ENCODE data around the gene VSX2.

Gene VSX2

DNA sequence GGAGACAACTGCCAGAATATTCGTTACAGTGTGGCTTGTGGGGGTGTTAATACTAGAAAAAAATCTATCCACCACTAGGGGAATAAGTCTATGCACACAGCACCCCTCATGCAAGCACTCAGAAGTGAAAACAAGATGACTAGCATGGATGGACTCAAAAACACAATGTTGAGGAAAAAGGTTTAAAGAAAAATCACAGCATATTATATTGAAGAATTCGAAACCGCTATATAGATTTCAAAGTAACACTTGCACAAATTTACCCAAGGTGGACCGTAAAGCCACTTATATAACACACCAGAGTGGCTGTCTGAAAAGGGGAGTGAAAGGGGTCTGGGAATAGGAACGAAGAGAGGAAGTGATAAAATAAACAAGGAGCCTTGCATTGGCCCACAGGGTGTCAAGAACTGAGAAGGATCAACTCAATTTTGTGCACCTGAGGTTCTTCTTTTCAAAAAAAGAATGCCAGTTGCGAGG lies 62.9 kb downstream of the VSX2 start:
- DNase-seq (ENCODE audit: low read depth in 2 of 2), result no peak

DNA sequence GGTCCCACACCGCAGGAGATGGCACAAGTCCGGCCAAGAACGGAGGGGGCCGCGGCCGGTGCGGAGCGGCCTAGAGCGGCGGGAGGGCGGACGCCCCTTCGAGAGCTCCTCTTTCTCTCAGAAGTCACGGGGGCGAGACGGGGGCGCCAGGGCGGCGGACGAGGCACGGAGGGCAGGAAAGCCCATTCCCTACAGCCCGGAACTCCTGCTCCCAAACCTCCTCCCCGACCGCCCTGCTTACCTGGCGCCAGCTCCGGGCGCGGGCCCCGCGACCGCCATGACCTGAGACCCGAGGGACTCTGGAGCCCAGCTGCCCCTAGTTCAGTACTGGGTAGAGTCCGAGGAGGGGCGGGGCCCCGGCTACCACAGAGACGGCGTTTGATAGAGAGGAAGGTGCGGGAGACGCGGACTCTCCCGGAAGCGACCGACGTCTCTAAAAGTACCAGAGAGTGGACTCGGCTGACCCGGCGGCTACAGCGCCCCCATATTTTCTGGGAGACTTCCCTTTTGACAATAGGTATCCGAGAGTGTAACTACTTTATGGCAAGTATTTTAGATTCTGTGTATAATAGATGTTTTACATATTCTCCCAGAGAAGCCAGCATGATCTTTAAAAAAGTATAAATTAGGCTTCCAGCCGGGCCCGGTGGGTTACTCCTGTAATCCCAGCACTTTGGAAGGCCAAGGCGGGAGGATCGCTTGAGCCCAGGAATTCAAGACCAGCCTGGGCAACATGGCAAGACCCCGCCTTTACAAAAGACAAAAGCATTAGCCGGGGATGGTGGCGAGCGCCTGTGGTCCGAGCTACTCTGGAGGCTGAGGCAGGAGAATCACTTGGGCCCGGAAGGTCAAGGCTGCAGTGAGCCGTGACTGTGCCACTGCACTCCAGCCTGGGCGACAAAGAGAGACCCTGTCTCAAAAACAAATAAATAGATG lies 63.7 kb downstream of the VSX2 start, which contains the start of gene ABCD4:
TSS of gene ABCD4 (minus strand) at position 301 of the 936 bp plus-strand sequence. CDS start at position 279, 22 bp downstream.
- DNase-seq (ENCODE audit: low read depth in 2 of 2), result peak; percentile 83 to 87

DNA sequence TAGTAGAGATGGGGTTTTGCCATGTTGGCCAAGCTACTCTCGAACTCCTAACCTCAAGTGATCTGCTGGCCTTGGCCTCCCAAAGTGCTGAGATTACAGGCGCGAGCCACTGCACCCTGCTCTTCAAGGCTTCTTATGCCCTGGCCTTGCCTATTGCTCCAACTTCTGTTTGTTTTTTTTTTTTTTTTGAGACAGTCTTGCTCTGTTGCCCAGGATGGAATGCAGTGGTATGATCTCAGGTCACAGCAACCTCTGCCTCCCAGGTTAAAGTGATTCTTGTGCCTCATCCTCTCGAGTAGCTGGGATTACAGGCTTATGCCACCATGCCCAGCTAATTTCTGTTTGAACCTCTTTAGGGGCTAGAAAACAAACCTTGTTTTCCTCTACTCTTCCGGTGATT lies 69.4 kb downstream of the VSX2 start:
- no peak for DNase-seq (ENCODE audit: low read depth in 2 of 2)

DNA sequence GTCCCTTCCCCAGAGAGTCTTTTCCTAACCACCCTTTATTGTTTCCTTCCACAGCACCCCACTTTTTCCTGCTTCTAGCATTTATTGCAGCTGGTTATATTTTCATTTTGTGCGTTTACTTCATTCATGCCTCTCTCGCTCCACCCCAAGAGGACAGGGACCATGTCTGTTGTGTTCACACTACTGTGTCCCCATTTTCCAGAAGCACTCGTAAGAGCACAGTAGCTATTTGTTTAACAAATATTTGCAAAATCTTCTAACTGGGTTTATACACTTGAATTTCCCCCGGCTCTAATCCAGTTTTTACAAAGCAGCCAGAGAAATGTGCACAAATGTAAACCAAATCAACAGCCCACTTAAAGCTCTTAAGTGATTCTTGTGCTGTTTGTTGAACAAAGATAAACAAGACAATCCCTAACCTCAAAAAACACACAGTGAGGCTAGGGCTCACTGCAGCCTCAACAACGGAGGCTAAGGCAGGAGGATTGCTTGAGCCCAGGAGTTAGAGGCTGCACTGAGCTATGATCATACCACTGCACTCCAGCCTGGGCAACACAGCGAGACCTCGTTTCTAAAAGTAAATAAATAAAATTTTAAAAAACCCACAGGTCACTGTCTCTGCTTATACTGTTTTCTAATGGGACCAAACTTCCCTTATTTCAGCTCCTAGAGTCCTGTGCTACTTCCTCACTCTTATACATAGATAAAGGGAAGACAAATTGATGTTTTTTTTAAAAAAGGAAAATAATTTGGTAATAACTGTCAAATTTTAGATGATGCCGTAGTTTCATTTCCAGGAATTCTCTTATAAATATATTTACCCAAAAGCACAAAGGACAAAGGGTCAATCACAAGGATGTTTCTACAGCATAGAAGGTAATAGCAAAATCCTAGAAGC lies 70.1 kb downstream of the VSX2 start:
- no peak for DNase-seq (ENCODE audit: low read depth in 2 of 2)

DNA sequence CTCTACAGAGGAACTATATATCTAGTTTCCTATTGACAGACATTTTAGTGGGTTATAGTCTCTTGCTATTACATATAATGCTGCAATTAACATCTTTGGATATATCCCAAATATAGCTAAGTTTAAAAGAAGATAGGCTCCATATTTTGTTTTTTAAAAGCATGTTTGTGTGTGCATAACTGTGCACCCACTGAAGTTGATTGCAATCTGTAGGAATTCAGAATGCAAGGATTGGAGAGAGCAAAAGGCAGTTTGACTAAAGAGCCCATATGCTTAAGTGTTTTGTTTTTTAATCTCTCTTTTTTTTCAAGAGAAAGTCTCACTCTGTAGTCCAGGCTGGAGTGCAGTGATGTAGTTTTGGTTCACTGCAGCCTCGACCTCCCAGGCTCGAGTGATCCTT lies 72.9 kb downstream of the VSX2 start:
- no peak for DNase-seq (ENCODE audit: low read depth in 2 of 2)
